Measurements from ENCODE around the gene ATF6B. TPM values are rescaled to one million over a fixed set of nuclear protein-coding genes. Genes with fewer than 3 reads are reported as not detected.

Gene ATF6B
- total and polyA plus RNA-seq, 2 of the 13 experiments (the other 11 are each of a cell fraction or from before 2014, with no cell fraction given) = 18.1 to 44.0 TPM

- no peak overlapping the region for H3K4me3 ChIP-seq (replicated peaks in 1 of 3; ENCODE audit: insufficient read depth in 1 of 3, low read depth in 2 of 3, low read length in 3 of 3)
- DNase-seq (ENCODE audit: low spot score) = no peak
- no peaks in the 10 kb centered on the region for H4K20me1 ChIP-seq (ENCODE audit: insufficient read depth, low read length)
- H2AFZ ChIP-seq (ENCODE audit: low read length) = no peak overlapping the region
- in situ Hi-C loops (cut with HindIII; ENCODE audit: extremely low pct_ligation_motif_present, low pct_unique_long_range_greater_than_20kb) (no loop called here), intact Hi-C loops (cut with micrococcal nuclease; ENCODE audit: unreplicated experiment) (no loop called here)
- no peak for ATAC-seq
- no peaks in the 10 kb centered on the region for H3K27me3 ChIP-seq (ENCODE audit: control insufficient read depth in 1 of 2, insufficient read depth in 2 of 2, low read length in 2 of 2)
- H3K4me1 ChIP-seq (ENCODE audit: insufficient read depth, low read length) = peaks cover 44% of the 10 kb centered on the region
- no TSS peak for BruUV-seq (replicated peaks)
- H3K36me3 ChIP-seq (replicated peaks in 1 of 2; ENCODE audit: control insufficient read depth in 1 of 2, insufficient read depth in 2 of 2, low read length in 2 of 2) = no peaks in the 10 kb centered on the region
- POLR2A ChIA-PET = interaction anchor here (0.7 to 1.5 kb wide), 3 partner anchors 9 to 1138 kb away, joined by 3 to 4 read pairs (median 4); partner anchors contain the start of genes FKBPL and PRRT1
- CTCF ChIA-PET (ENCODE audit: low intra/inter-chr PET ratio, low total read pairs) = no interaction called here
- WGBS (ENCODE audit: low lambda C conversion rate) = 42% methylated on average over 5 of the region's 5 CpGs
- H3K79me2 ChIP-seq (ENCODE audit: insufficient read depth, low read length) = no peaks in the 10 kb centered on the region
- no peak overlapping the region for H3K9ac ChIP-seq (ENCODE audit: insufficient read depth, low read depth, low read length)
- no peaks in the 10 kb centered on the region for H3K9me3 ChIP-seq (ENCODE audit: low read length)
- no peak overlapping the region for H3K27ac ChIP-seq (ENCODE audit: extremely low read length, insufficient read depth, low read length)
- H3K4me2 ChIP-seq (ENCODE audit: low read depth, low read length) = no peak overlapping the region
- no peak for FAIRE-seq
- no peak for TF ChIP-seq ZNF354B (CRISPR knock-in tag; IDR thresholded peaks at IDR 0.05)
- TF ChIP-seq PRDM10 (CRISPR knock-in tag; IDR thresholded peaks at IDR 0.05; ENCODE audit: low read depth) = no peak
- TF ChIP-seq ZNF382 (CRISPR knock-in tag; IDR thresholded peaks at IDR 0.05; ENCODE audit: borderline replicate concordance) = no peak
- no peak for TF ChIP-seq FOXJ3 (CRISPR knock-in tag; IDR thresholded peaks at IDR 0.05; ENCODE audit: borderline replicate concordance)
- TF ChIP-seq CC2D1A (CRISPR knock-in tag; IDR thresholded peaks at IDR 0.05) = no peak
- TF ChIP-seq, protein P1, sequence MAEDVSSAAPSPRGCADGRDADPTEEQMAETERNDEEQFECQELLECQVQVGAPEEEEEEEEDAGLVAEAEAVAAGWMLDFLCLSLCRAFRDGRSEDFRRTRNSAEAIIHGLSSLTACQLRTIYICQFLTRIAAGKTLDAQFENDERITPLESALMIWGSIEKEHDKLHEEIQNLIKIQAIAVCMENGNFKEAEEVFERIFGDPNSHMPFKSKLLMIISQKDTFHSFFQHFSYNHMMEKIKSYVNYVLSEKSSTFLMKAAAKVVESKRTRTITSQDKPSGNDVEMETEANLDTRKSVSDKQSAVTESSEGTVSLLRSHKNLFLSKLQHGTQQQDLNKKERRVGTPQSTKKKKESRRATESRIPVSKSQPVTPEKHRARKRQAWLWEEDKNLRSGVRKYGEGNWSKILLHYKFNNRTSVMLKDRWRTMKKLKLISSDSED (CRISPR knock-in tag; IDR thresholded peaks at IDR 0.05) = no peak
- TF ChIP-seq FOSL2 (CRISPR knock-in tag; IDR thresholded peaks at IDR 0.05) = no peak
- TF ChIP-seq ZNF619 (CRISPR knock-in tag; IDR thresholded peaks at IDR 0.05) = no peak
- TF ChIP-seq, protein P2, sequence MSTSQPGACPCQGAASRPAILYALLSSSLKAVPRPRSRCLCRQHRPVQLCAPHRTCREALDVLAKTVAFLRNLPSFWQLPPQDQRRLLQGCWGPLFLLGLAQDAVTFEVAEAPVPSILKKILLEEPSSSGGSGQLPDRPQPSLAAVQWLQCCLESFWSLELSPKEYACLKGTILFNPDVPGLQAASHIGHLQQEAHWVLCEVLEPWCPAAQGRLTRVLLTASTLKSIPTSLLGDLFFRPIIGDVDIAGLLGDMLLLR (CRISPR knock-in tag; IDR thresholded peaks at IDR 0.05) = no peak
- TF ChIP-seq HNRNPUL1 (IDR thresholded peaks at IDR 0.05; ENCODE audit: low read depth, low read length) = no peak
- TF ChIP-seq SMAD1 (CRISPR knock-in tag; IDR thresholded peaks at IDR 0.05; ENCODE audit: borderline replicate concordance, low read depth) = no peak
- no peak for TF ChIP-seq XBP1 (CRISPR knock-in tag; IDR thresholded peaks at IDR 0.05)
- TF ChIP-seq NCOR1 (IDR thresholded peaks at IDR 0.05; ENCODE audit: borderline replicate concordance, low read length) = no peak
- no peak for TF ChIP-seq ARID3A (IDR thresholded peaks at IDR 0.05; ENCODE audit: low read depth, low read length)
Measured at GRCh38 chr6:32139590-32139989, 11.5 kb upstream of the ATF6B start.

Measured in HepG2 (cell line).